Daoy (cell line): ENCODE results near the gene SLC6A7. TPM values are rescaled to one million over a fixed set of nuclear protein-coding genes. Genes with fewer than 3 reads are reported as not detected.

Experiments
- DNase-seq: peaks from one replicate; pipeline ENCODE4 v3.0.0-alpha.2; 2015; ENCODE audit warnings: low read depth
- total RNA-seq: library from RNA; depleted of rRNA; stranded (reverse); fragments of >200 nt; shearing (Covaris generic); gene quantifications from 2 replicates; pipeline ENCODE4 v1.2.3, GENCODE V29; 2014

SLC6A7 gene
- total RNA-seq, 1 experiment from 2014 or later = 0.06 TPM

DNA sequence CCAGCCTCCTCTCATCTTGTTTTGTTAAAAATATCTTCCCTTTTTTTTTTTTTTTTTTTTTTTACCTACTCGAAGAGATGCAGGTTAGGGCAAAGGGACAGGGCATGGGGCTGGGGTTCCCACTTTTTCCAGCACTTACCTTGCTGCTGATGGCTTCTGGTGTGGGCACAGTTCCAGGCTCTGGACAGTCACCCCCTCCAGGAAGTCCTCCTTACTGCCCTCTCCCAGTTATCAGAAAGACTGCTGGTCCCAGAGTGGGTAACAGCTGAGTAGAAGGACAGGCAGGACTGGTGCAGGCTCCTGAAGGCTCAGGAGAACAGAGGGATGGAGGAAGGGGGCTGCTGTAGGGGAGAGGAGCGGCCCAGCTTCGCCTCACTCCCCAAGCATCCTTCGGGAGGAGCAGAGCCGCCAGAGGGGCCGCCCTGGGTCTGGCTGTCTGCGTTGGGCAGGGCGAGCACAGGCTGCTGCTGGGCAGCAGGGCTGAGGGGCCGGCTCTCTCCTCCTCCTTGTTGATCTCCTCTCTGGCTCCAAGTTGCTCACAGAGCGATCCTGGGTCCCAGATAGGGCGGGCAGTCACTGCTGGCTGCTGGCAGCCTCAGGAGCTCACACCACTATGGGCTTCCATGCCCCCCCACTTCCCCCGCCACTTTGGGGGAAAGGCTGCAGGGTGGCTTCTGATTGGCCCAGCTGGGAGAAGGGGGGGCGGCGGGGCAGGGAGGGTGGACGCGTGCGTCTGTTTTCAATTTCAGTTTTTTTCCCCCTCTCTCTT lies 34.4 kb upstream of the SLC6A7 start, which contains the start of gene PDGFRB:
PDGFRB (minus strand) TSS at position 588 of the 769 bp plus-strand sequence. CDS start 18,798 bp downstream, outside the sequence.
- DNase-seq = peak; percentile 85

DNA sequence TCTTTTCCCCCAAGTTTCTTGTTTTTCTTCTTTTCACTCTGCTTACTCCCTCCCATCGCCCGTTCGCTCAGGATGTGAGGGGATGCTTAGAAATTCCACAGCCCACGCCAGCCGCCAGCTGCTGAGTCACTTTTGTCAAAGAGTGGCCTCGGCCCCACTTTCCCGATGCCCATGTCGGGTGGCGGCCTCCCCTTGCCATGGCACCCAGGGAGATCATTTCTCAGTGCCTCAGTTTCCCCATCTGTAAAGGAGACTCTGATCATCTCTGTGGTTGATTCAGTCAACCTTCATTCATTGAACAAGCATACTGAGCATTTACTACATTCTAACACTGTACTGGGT lies 33.9 kb upstream of the SLC6A7 start:
- no peak for DNase-seq

- DNase-seq = no peak
Measured at GRCh38 chr5:150156540-150156939, 33.3 kb upstream of the SLC6A7 start.

DNA sequence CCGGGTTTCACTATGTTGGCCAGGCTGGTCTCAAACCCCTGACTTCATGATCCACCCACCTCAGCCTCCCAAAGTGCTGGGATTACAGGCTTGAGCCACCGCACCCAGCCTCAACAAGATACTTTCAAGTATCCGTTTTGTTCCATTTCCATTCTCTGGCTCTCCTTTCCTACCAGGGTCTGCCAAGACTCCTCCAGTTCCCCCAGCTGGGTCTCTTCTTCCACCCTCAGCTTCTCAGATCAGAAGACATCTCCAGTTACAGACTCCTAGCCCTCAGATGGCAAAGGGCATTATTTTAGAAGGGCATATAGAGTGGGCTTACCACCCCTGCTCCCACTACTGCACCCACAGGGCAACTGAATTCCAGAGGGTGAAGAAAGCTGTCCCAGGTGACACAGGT lies 32.7 kb upstream of the SLC6A7 start:
- no peak for DNase-seq

DNA sequence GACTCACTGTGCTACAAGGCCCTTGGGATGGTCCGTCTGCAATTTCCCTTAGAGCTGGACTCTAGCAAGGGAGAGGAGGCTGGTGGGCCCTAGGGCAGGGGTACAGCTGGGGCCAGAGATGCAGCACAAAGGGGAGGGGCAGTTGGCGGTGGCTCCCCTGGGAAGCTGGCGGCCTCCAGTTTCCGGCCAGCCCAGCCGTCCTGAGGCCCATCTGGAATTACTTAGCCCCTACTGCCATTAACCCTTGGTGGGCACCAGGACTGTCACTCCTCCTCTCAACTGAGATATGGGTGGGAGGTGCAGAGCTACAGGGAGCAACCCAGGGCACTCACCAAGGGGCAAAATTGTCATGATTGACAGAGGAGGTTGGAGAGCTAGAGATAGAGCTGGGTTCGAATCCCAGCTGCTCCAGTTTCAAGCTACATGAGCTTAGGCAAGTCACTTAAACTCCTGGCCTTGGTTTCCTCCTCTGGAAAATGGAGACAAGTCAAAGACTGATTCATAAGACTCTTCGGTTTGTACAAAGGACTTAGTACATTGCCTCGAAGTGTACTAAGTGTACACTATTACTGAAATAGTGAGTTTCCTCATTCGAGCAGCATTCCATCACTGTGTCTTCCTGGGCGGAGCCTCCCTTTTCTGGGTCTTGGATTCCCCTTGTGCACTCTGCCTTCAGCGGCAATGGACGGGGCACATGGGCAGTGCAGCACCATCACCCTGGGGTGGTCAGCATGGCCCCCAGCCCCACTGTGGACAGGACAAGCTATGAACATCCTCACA lies 31.5 kb upstream of the SLC6A7 start:
- DNase-seq = no peak

DNA sequence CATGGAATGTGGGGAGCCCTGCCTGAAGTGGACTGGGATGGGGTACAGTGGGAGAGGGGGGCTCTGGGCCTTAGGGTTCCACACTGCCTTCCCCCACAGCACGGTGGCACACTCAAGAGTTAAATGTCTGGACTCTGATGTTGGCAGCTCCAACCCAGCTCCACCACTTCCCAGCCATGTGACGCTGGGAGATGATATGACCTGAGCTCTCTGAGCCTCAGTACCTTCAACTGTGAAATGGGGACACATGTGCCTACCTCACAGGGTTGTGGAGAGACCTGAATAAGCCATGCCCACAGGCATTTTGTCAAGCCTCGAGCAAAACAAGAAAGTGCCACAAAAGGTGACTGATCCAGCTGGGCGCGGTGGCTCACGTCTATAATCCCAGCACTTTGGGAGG lies 30.8 kb upstream of the SLC6A7 start:
- no peak for DNase-seq

DNA sequence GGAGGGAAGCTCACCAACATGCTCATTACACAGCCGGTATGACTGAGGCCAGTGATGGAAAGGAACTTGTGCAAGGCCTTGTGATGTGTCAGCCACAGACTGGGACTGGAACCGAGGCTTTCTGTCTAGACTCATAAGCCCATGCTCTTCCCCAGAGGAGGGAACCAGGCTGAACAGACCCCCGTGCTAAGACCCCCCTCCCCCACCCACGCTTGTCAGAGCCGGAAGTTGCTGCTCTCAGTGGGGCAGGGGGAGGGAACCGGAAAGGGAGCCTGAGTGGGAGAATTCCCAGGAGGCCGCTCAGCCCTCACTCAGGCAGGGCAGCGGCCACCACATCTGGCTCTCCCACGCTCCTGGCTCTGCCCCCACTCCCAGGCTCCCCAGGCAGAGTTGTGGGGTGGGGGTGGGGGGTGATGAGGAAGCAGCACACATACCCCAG lies 30.1 kb upstream of the SLC6A7 start:
- DNase-seq = peak; percentile 66

DNA sequence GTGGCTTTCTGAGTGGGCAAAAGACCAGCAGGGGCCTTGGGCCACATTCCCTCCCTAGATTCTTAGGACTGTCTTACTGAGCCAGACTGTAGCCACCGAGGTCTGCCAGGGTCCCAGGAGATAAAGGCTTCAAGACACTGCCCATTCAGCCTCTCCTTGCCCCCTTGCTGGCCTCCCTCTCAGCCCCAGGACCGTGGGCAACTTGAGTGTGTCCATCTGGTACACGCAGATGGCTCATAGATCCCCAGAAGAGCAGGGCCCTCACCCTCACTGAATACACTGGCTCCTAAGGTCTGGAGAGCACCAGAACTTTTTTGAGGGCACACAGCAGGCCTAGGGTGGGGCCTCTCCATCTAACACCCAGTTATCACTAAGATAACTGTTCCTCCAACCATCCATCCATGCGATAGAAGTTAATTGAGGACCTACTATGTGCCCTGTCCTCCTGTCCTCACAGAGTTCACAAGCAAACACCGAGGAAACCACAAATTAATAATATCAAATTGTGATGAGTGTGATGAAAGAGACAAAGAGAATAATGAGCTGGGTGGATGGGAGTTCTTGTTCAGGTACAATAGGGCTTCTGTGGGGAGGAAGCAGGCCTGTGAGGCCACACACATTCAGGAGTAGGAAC lies 29.3 kb upstream of the SLC6A7 start:
- no peak for DNase-seq

- DNase-seq = peak; percentile 89
Measured at GRCh38 chr5:150161242-150162141, 28.4 kb upstream of the SLC6A7 start.

- no peak for DNase-seq
Measured at GRCh38 chr5:150162142-150162513, 27.7 kb upstream of the SLC6A7 start.

- no peak for DNase-seq
Measured at GRCh38 chr5:150163035-150163434, 26.8 kb upstream of the SLC6A7 start.

DNA sequence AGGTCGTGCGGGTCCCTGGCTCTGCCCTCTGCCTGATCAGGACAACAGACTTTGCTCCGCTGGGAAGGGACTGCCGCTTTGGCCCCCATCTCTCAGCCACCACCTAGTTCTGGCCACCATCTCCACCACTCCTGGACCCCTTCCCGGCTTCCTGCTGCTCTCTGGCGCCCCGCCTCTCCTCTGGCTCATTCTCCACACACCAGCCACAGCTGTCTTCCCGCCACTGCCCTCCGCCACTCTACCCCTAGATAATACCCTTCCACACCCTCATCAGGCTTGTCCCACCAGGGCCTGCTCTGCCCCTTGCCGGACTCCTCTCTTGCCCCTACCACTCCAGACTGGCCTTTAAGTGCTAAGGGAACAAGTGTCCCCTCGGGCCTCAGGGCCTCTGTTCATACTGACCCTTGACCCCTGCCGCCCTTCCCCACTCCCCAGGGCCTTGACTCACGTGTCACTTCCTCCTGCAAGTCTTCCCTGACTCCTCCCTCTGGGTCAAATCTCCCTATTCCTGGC lies 26.3 kb upstream of the SLC6A7 start:
- DNase-seq = peak; percentile 52

DNA sequence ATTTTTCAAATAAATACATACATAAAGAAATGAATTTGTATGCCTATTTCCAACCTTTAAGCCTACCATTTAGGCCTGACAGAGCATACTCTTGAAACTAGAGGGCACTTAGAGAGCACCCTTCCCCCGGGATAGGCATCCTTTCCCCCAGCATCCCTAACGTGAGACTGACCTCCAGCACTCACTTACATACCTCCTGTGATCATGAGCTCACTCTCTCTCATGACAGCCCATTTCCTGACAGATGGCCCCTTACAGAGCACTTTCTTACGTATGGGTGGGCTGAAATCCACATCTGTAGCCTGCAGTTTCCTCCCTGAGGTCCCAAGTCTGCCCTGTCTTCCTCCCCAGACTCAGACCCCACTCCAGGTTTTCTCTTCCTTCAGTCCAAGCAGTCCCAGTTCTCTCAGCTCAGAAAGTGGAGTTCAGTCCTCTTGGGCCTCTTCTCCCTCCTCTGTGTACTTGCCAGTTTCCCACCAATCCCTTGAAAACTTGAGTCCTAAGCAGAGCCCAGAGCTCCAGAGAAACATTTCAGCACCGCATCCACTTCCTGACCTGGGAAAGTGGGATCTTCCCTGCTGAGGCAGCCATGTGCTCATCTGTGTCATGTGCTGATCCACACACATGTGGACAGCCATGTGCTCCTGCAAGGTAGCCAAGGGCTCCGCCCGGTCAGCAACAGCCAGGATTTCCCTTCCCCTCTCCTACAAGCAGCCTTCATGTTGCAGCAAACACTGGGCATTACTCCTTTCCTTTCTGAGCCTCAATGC lies 25.5 kb upstream of the SLC6A7 start:
- DNase-seq = no peak

DNA sequence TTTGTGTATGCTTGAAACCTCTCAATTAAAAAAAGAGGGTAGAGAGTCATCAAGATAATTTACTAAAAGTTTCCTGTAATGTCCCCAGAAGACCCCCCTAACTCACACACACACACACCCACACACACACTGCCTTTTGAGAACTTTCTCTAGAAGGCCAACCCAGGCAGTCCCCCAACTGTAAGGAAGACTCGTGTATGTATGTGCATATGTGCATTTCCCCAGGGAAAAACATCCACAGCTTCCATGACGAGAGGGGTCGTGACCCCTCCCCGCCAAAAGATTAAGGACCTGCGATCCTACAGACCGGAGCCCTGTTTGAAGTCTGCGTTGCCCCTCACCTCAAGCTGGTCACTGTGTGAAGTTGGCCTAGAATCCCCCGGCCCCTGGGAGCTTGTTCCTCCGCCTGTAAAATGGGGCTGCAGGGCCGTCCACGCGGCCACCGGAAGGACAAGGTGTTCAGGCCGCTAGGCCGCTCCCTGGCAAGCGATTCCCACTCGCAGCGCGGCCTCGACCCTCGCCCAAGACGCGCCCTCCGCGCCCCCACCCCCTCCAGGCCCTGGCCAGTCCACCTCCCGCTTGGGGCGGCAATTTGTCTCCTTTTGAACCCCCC lies 23.7 kb upstream of the SLC6A7 start:
- no peak for DNase-seq

DNA sequence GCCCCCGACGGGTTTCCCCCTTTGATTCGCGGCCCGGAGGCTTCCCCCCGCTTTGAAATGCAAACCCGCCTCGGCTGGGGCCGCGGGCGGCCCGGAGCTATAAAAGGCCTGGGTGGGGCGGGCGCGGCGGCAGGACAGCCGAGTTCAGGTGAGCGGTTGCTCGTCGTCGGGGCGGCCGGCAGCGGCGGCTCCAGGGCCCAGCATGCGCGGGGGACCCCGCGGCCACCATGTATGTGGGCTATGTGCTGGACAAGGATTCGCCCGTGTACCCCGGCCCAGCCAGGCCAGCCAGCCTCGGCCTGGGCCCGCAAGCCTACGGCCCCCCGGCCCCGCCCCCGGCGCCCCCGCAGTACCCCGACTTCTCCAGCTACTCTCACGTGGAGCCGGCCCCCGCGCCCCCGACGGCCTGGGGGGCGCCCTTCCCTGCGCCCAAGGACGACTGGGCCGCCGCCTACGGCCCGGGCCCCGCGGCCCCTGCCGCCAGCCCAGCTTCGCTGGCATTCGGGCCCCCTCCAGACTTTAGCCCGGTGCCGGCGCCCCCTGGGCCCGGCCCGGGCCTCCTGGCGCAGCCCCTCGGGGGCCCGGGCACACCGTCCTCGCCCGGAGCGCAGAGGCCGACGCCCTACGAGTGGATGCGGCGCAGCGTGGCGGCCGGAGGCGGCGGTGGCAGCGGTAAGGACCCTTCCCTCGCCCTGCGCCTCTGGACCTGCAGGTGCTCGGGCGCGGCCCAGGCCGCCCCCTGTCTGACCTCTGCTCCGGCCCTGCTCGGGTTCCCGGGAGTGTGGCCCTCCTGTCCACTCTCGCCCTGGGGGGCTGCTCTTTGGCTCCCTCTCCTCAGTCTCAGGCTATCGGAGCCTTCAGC lies 23.0 kb upstream of the SLC6A7 start, which contains the start of gene CDX1:
CDX1 (plus strand) TSS at position 129 of the 862 bp plus-strand sequence; CDS start at position 228, 99 bp downstream.
- DNase-seq = no peak

GRCh38 chr5:150167512-150167850 lies 22.4 kb upstream of the SLC6A7 start:
- no peak for DNase-seq

DNA sequence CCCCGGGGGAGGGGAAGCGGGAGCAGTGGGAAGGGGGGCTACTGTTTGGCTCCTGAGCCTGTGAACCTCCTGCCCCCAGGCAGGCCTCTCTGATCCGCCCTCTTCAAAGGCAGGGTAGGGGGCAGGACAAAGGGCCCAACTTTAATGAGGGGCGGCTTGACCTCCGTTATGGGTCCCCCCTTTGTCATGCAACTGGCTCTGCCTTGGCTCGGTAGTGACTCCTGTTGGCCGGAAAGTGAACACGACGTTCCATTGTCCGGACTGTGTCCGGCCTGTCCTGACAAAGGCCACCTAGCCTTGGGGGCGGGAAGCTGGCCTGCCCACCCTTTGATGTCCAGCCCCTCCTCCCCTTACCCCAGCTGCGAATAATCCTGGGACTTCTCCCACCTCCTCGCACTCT lies 22.0 kb upstream of the SLC6A7 start:
- DNase-seq = no peak

DNA sequence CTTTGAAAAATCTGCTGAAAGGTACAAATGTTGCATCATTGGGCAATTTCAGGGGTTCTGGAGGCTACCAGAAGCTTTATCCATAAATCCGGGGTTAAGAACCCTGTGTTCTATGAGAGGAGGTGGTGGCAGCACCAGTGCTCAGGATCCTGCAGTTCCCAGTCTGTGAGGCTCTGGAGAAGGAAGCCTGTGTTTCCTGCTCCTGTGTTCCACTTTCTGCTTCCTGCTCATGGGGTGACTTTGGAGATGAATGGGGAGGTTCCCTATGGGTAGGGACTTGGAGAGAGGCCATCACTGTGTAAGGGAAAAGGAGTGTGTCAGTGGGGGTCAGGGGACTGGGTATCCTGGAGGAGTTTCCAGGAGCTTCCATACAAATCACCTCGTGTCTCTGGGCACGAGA lies 21.0 kb upstream of the SLC6A7 start:
- DNase-seq = no peak

DNA sequence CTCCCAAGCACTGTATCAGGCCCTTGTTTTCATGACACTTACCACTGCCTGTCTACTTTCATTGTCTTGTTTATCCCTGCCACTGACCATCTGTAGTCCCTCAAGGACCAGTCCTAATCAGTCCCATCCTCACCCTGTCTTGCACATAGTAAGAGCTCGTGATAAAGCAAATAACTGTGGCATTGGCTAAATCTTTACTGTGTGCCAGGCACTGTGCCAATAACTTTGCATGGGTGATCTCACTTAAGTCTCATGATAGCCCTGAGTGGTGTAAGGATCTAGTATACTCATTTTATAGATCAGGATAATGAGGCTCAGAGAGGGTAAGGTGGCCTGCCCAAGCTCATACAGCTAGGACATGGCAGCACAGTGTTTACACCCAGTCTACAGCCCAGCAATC lies 17.7 kb upstream of the SLC6A7 start:
- no peak for DNase-seq
